Stimulated activated effector memory CD8-positive, alpha-beta T cell treated with anti-CD3 and anti-CD28 coated beads, Interleukin-12 subunit alpha, Interleukin-12 subunit beta, amount 100 ng/mL, for 72 hours (primary cell): ENCODE results near the gene DCAF4.

Experiments used
- ATAC-seq: fragments of 150-1000 bp; cut with Tn5 transposase; 2 replicates; pipeline ENCODE4 v1.10.0; 2021
- DNase-seq, 2 donors: peaks; one replicate each; pipeline ENCODE4 v3.0.0; 2021 to 2022; ENCODE audit warnings: low spot score in 2 of 2
- H3K27ac Mint-ChIP-seq: one replicate; pipeline ENCODE4 v1.8.0; 2022; ENCODE audit warnings: mild to moderate bottlenecking, mixed read lengths
- H3K36me3 Mint-ChIP-seq: one replicate; pipeline ENCODE4 v1.8.0; 2022; ENCODE audit warnings: mild to moderate bottlenecking, mixed read lengths
- H3K4me1 Mint-ChIP-seq: one replicate; pipeline ENCODE4 v1.8.0; 2022; ENCODE audit warnings: mixed read lengths
- H3K4me3 Mint-ChIP-seq: one replicate; pipeline ENCODE4 v1.8.0; 2022; ENCODE audit warnings: mild to moderate bottlenecking, mixed read lengths
- H3K9me3 Mint-ChIP-seq: one replicate; pipeline ENCODE4 v1.8.0; 2022; ENCODE audit warnings: mixed read lengths

DCAF4 gene

DNA sequence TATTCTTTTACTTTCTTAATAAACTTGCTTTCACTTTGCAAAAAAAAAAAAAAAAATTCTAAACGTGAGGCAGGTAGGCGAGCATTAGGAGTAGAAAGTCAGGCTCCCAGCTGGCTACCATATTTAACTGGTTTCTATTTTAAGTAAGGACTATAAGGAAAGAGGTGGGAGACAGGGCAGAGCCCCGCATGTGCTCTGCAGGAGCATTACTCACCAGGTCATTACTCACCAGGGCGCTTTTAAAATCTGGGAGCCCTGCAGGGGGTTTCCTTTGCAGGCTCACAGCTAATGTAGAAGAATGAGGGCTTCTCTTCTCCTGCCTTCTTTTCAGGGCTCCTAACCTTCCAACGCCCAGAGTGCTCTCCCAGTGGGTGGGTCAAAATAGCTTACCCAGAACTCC is 18.4 kb upstream of the DCAF4 start:
- DNase-seq, result no peak
- peak; percentile 55 for ATAC-seq
- Mint-ChIP-seq H3K9me3 (no peaks in the 10 kb centered on the region), H3K4me3 (no peak overlapping the region), H3K36me3 (no peaks in the 10 kb centered on the region), H3K4me1 (peaks cover 17% of the 10 kb centered on the region), H3K27ac (no peak overlapping the region)

DNA sequence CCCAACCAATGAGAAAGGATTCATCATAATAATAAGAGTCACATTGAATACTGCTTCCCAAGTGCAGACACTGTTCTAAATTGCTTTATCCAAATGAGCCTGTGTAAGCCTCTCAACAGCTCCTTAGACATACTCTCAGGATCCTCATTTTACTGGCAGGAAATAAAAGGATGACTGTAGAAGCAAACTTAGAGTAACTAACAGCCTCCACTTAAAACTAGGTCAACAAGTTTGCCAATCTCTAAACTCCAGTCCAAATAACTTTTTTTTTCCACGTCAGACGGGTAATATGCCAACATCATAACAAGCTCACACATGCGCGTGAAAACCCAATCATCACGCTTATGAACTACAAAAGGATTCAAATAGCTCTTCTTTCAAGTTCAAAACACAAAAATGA is 17.1 kb upstream of the DCAF4 start:
- no peak for DNase-seq
- no peak overlapping the region for H3K4me3 Mint-ChIP-seq
- H3K9me3 Mint-ChIP-seq, result no peaks in the 10 kb centered on the region
- H3K27ac Mint-ChIP-seq, result no peak overlapping the region
- peaks cover 17% of the 10 kb centered on the region for H3K4me1 Mint-ChIP-seq
- peak; percentile 64 for ATAC-seq
- H3K36me3 Mint-ChIP-seq, result no peaks in the 10 kb centered on the region

DNA sequence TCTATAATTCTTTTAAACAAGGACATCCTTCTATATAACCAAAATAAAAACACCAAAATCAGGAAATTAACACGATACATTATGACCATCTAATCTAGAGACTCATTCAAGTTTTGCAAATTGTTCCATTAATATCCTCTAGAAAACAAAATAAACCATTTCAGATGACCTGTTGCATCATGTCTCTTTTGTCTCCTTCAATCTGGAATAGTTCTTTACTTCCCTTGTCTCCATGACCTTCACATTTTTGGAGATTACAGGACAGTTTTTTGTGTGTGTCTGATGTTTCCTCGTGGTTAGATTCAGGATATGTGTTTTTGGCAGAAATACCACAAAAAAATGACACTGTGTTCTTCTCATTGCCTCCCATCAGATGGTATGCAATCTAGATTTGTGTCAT is 12.5 kb upstream of the DCAF4 start:
- ATAC-seq (no peak), DNase-seq (no peak)
- Mint-ChIP-seq H3K9me3 (no peaks in the 10 kb centered on the region), H3K27ac (no peak overlapping the region), H3K36me3 (no peaks in the 10 kb centered on the region), H3K4me1 (no peaks in the 10 kb centered on the region), H3K4me3 (no peak overlapping the region)

DNA sequence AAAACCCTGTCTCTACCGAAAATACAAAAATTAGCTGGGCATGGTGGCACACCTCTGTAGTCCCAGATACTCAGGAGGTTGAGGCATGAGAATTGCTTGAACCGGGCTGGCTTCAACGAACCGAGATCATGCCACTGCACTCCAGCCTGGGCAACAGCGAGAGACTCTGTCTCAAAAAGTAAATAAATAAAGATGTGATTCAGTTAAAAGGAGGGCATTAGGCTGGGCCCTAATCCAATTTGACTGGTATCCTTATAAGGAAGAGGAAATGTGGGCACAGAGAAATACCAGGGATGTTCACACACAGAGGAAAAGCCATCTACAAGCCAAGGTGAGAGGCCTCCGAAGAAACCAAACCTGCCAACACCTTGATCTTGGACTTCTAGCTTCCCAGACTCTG is 10.1 kb upstream of the DCAF4 start:
- no peaks in the 10 kb centered on the region for H3K4me1 Mint-ChIP-seq
- no peak overlapping the region for H3K27ac Mint-ChIP-seq
- DNase-seq (no peak), ATAC-seq (no peak)
- no peaks in the 10 kb centered on the region for H3K36me3 Mint-ChIP-seq
- no peaks in the 10 kb centered on the region for H3K9me3 Mint-ChIP-seq
- H3K4me3 Mint-ChIP-seq, result no peak overlapping the region

DNA sequence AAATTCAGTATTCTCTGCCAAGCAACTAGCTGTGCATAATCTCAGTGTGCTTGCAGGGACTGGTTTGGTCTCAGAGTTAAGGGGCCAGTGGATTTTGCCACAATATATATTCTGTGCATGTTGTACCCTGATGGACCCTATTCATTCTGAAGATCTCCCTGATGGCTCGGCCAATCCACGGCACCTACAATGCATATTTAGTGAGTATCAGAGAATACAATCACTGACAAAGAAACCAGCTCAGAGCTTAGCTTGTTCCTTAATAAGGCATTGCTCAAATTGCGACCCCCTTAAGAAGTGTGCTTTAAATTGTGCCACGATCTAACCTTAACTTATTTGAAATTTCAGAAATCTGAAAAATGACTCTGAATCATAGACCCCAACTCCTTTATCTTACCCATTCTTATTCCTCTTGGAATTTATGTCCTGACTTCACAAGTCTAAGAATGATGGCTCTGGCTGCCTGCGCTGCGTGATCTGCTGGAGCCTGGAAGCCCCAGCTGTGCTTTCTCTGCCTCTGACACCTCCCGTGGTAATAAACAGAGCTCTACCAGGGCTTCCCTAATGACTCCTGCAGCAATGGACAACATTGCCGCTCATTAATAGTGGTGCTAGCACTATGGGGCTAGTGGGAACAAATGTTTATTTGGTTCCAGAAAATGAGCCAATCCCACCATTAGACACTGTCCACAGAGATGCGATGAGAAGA is 9.0 kb upstream of the DCAF4 start:
- DNase-seq (no peak), ATAC-seq (no peak)
- Mint-ChIP-seq H3K27ac (no peak overlapping the region), H3K4me3 (no peak overlapping the region), H3K9me3 (no peaks in the 10 kb centered on the region), H3K36me3 (no peaks in the 10 kb centered on the region), H3K4me1 (no peaks in the 10 kb centered on the region)

DNA sequence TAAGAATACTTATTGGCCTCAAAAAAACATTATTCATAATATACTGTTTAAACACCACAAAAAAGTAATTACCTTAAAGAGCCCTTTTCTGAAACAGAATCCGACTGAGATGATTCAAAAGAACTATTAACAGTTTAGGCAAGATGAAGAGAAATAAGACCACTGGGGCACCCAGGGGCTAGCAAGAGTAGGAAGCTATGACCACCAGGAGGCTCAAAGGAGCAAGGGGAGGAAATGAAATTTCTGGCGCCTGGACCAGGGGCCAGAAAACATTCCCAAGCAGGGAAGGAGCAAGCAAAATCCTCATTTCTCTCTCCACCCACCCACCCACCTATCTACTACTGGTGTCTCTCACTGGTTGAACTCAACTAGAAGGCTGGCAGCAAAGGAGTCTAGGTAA is 6.3 kb upstream of the DCAF4 start:
- no peak overlapping the region for H3K27ac Mint-ChIP-seq
- no peak overlapping the region for H3K4me3 Mint-ChIP-seq
- DNase-seq (no peak), ATAC-seq (no peak)
- H3K4me1 Mint-ChIP-seq, result no peaks in the 10 kb centered on the region
- H3K9me3 Mint-ChIP-seq, result no peaks in the 10 kb centered on the region
- no peaks in the 10 kb centered on the region for H3K36me3 Mint-ChIP-seq

DNA sequence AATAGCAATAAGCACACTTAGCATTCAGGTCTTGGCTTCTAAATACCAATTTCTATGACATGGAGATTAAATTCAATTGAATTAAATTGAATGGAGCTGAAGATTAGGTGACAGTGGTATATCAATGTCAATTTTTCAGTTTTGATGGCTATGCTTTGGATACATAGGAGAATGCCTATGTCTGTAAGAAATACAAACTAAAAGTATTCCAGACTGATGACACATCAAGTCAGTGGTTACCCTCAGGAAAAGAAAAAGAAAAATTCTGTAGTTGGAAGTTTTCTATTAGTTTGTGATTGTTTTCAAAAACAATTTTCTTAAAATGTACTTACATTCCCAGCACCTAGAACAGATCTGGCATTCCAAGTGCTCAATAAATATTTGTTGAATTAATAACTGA is 4.9 kb upstream of the DCAF4 start:
- Mint-ChIP-seq H3K9me3 (no peaks in the 10 kb centered on the region), H3K27ac (no peak overlapping the region), H3K36me3 (no peaks in the 10 kb centered on the region), H3K4me3 (no peak overlapping the region), H3K4me1 (peaks cover 6% of the 10 kb centered on the region)
- ATAC-seq (no peak), DNase-seq (no peak)

DNA sequence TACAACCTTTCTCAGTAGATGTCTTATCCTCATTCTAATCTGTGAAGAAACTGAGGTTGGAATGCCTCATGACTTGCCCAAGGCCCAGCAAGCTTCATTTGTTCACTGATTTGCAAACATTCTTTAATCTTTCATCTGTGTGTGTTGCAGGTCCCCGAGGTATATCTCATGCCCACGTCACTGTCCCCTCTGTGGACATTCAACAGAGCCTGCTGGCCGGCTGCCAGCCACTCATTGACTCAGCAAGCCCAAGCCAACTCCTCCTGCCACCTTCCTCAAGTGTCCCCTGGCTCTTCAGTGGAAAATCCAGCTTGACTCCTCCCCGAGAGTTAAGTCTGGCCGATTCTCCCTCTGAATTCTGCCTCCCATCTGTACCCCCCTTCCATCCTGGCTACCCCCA is 1.9 kb upstream of the DCAF4 start:
- no peaks in the 10 kb centered on the region for H3K36me3 Mint-ChIP-seq
- no peak overlapping the region for H3K4me3 Mint-ChIP-seq
- H3K27ac Mint-ChIP-seq, result no peak overlapping the region
- H3K4me1 Mint-ChIP-seq, result peaks cover 6% of the 10 kb centered on the region
- DNase-seq, result no peak
- no peak for ATAC-seq
- H3K9me3 Mint-ChIP-seq, result no peaks in the 10 kb centered on the region

DNA sequence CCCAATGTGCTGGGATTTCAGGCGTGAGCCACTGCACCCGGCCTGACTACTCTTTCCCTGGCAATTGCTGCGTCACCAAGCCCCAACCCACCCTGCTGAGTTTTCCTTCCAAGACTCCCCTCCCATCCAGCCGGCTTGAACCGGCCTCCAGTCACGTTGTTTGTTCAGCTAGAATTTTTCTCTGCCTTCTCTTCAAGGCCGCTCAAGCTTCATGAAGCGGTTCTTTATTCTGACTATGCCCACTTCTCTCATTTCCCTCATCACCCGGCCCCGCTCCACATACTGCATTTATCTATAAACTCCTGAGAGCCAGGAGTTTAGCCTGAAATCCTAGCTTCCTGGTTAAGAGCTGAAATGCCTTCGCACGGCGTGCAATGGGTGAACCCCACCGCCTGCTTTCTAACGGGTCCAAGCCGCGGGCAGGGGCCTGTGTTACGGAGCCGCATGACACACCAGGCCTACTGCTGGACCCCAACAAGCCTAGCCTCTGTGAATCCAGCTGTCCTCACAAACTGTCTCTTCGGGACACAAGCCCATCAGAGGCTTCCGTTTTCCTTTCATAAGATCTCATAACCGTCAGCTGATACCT is 999 bp upstream of the DCAF4 start:
- Mint-ChIP-seq H3K36me3 (no peaks in the 10 kb centered on the region), H3K4me3 (peak overlapping the region; percentile 86), H3K4me1 (peaks cover 6% of the 10 kb centered on the region), H3K9me3 (no peaks in the 10 kb centered on the region), H3K27ac (peak overlapping the region; percentile 90)
- DNase-seq, result no peak
- no peak for ATAC-seq

DNA sequence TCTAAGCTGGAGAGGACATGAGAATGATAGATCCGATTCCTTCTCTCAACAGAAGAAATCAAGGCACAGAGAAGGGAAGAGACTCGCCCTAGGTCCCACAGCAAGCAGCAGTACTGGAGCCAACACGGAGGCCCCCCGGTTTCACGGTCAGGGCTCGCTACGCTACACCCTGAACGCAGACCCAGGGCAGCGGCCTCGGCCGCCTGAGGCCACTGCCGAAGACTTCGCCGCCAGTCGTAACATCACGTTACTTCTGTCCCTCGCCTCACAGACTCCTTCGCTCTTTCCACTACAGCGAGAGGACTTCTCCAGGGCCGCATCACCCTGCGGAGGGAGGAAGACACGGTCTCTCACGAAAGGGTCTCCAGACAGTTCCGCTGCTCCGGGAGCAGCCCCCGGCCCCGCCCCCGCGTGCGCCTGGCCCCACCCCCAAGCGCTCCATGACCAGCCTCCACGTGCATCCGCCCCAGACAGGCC is 411 bp upstream of the DCAF4 start:
- peak; percentile 42 for ATAC-seq
- H3K36me3 Mint-ChIP-seq, result no peaks in the 10 kb centered on the region
- peak overlapping the region; percentile 86 for H3K4me3 Mint-ChIP-seq
- no peaks in the 10 kb centered on the region for H3K9me3 Mint-ChIP-seq
- peak overlapping the region; percentile 90 for H3K27ac Mint-ChIP-seq
- no peak for DNase-seq
- H3K4me1 Mint-ChIP-seq, result peaks cover 6% of the 10 kb centered on the region

DNA sequence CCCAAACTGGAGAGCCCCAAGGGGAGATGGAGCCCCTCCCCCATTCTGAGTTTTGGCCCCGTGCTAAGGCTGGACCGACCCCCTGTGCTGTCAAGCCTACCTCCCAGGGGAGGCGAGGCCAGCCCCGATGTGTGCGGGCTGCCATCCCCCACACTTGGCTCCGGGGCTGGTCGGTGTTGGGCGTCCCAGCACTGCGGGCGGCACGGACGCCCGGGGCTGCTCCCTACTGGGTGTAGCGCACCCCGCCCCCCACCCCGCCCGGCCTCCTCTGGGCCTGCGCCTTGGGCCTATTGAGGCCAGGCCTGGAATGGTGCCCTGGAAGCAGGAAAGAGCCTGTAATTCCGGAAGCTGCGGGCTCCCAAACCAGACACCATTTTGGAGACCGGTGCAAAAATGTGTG is 2.6 kb downstream of the DCAF4 start:
- peaks cover 11% of the 10 kb centered on the region for H3K4me1 Mint-ChIP-seq
- ATAC-seq (no peak), DNase-seq (no peak)
- peaks cover 4% of the 10 kb centered on the region for H3K36me3 Mint-ChIP-seq
- H3K4me3 Mint-ChIP-seq, result no peak overlapping the region
- no peaks in the 10 kb centered on the region for H3K9me3 Mint-ChIP-seq
- no peak overlapping the region for H3K27ac Mint-ChIP-seq

DNA sequence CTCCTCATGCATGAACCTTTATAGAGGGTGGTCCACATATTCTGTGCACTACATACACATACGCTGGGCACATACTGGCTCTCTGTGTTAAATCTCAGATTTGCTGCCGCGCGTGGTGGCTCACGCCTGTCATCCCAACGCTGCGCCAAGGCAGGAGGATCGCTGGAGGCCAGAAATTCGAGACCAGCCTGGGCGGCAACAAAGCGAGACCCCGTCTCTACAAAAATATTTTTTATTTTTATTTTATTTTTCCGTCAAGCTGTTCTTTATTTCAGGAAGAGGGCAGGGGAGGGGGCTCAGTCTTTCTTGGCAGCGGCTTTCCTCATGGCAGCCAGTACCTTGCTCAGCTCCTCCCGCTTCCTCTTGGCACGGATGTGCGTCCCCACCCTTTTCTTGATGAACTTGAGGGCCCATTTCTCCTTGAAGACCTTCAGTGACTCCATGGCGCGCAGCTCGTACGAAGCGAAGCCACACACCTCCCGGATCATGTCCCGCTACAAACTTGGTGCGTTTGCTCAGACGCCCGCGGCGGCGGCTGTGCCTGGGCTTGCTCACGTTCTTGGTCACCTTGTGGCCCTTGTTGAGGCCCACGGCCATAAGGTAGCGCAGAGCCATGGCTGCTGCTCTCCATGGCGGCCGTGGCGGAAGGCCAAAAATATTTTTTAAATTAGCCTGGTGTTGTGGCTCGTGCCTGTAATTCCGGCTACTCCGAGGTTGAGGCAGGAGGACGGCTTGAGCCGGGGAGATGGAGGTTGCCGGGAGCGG is 3.2 kb downstream of the DCAF4 start:
- H3K36me3 Mint-ChIP-seq, result peaks cover 4% of the 10 kb centered on the region
- no peaks in the 10 kb centered on the region for H3K9me3 Mint-ChIP-seq
- ATAC-seq (no peak), DNase-seq (no peak)
- H3K27ac Mint-ChIP-seq, result no peak overlapping the region
- no peak overlapping the region for H3K4me3 Mint-ChIP-seq
- H3K4me1 Mint-ChIP-seq, result peaks cover 13% of the 10 kb centered on the region

DNA sequence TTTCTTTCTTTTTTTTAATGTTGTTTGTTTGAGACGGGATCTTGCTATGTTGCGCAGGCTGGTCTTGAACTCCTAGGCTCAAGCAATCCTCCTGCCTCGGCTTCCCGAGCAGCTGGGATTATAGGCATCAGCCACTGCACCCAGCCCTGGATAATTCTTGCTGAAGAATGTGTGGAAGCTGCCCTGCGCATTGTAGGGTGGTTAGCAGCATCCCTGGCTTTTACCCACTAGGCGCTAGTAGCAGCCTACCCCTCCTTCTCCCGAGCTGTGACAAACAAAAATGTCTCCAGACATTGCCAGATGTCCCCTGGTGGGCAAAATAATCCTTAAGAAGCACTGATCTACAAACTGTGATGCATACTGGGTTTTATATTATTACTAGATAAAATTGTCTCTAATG is 6.6 kb downstream of the DCAF4 start:
- DNase-seq (no peak), ATAC-seq (no peak)
- peaks cover 10% of the 10 kb centered on the region for H3K36me3 Mint-ChIP-seq
- H3K9me3 Mint-ChIP-seq, result no peaks in the 10 kb centered on the region
- H3K27ac Mint-ChIP-seq, result no peak overlapping the region
- H3K4me3 Mint-ChIP-seq, result no peak overlapping the region
- H3K4me1 Mint-ChIP-seq, result peaks cover 23% of the 10 kb centered on the region

DNA sequence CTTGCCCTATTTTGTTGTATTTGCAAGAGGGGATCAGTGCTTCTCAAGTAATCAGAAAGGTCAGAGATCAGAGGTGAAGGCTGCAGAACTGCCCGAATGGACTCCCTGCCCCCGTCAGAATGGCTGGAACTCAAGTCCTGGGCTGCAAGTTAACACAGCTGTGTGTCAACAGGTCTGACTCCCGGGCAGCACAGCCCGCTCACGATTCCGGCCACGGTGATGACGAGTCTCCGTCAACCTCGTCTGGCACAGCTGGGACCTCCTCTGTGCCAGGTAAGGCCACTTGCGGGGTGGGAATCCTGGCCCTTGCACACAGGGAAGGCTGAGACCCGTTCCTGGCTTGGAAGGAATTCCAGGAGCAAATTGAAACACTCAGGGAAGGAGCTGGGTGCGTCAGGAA is 13.4 kb downstream of the DCAF4 start:
- ATAC-seq, result no peak
- H3K9me3 Mint-ChIP-seq, result no peaks in the 10 kb centered on the region
- no peak for DNase-seq
- peaks cover 64% of the 10 kb centered on the region for H3K36me3 Mint-ChIP-seq
- no peak overlapping the region for H3K4me3 Mint-ChIP-seq
- H3K27ac Mint-ChIP-seq, result no peak overlapping the region
- H3K4me1 Mint-ChIP-seq, result peaks cover 19% of the 10 kb centered on the region

DNA sequence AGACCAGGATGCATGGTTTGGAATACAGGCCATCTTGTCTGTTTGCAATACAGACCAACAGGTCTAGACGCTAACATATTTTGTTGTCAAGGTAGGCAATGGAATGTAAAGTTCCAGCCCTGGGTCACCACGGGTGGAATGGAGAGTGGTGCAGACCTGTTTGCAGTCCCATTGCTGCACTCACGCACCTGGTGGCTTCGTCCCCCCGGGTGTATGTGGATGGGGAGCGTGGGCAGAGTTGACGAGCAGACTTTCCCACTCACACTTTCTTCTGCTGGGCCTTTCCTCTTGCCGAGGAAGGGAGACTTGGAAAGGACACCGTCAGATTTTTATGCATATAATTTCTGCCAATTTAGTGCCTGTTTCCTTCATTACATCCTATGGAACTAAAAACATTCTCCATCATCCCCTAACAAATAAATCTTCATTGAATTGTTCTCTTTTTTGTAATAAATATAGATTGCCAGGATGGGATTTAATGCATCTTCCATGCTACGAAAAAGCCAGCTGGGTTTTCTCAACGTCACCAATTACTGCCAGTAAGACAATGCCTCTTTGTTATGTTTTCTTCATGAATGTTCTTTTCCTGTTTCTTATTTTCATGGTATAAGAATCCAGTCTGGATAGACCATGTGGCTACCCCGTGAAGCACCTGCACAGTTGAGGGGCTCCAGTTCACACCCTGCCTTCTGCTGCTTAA is 15.2 kb downstream of the DCAF4 start:
- Mint-ChIP-seq H3K27ac (no peak overlapping the region), H3K36me3 (peaks cover 78% of the 10 kb centered on the region), H3K4me1 (peaks cover 17% of the 10 kb centered on the region), H3K9me3 (no peaks in the 10 kb centered on the region), H3K4me3 (no peak overlapping the region)
- ATAC-seq (no peak), DNase-seq (no peak)
